Mesodermal cell (in vitro differentiated cells): Measurements from ENCODE around the gene EMCN. TPM values are rescaled to one million over a fixed set of nuclear protein-coding genes. Genes with fewer than 3 reads are reported as not detected.

Experiments
- H3K27ac ChIP-seq: 2 replicates; pipeline ENCODE4 v1.7.0; 2013; ENCODE audit warnings: mild to moderate bottlenecking, low read depth, low read length, moderate library complexity; ENCODE audit not compliant: severe bottlenecking
- H3K36me3 ChIP-seq: 2 replicates; pipeline ENCODE4 v1.7.1; 2013; ENCODE audit warnings: mild to moderate bottlenecking, low read length, moderate library complexity; ENCODE audit not compliant: control insufficient read depth, insufficient read depth
- H3K4me1 ChIP-seq: one replicate; pipeline ENCODE4 v1.7.1; 2013; ENCODE audit warnings: mild to moderate bottlenecking, low read length; ENCODE audit not compliant: insufficient read depth, control insufficient read depth, poor library complexity, severe bottlenecking
- H3K4me3 ChIP-seq: 2 replicates; pipeline ENCODE4 v1.7.0; 2013; ENCODE audit warnings: low read length, control low read depth, mild to moderate bottlenecking; ENCODE audit not compliant: insufficient read depth, poor library complexity, severe bottlenecking; ENCODE audit errors: extremely low read depth
- H3K9me3 ChIP-seq: 2 replicates; pipeline ENCODE4 v1.7.1; 2013; ENCODE audit warnings: mild to moderate bottlenecking, low read length, moderate library complexity; ENCODE audit not compliant: control insufficient read depth
- WGBS, 2 experiments: methylation state at CpG; one replicate each; pipeline ENCODE4 v1.1.5; 2013; ENCODE audit warnings: missing lambda C conversion rate in 2 of 2; ENCODE audit not compliant: insufficient coverage in 2 of 2; 5-methylcytosine and 5-hydroxymethylcytosine counted together
- polyA plus RNA-seq, 2 experiments: library from polyadenylated mRNA; stranded (reverse); fragments of 50-300 nt; gene quantifications; one replicate each; pipeline ENCODE4 v1.2.3, GENCODE V29; 2013

The EMCN gene, protein sequence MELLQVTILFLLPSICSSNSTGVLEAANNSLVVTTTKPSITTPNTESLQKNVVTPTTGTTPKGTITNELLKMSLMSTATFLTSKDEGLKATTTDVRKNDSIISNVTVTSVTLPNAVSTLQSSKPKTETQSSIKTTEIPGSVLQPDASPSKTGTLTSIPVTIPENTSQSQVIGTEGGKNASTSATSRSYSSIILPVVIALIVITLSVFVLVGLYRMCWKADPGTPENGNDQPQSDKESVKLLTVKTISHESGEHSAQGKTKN
- 9.4 TPM for polyA plus RNA-seq (2013, experiment 1 of 2)
- 8.5 TPM for polyA plus RNA-seq (2013, experiment 2 of 2)

DNA sequence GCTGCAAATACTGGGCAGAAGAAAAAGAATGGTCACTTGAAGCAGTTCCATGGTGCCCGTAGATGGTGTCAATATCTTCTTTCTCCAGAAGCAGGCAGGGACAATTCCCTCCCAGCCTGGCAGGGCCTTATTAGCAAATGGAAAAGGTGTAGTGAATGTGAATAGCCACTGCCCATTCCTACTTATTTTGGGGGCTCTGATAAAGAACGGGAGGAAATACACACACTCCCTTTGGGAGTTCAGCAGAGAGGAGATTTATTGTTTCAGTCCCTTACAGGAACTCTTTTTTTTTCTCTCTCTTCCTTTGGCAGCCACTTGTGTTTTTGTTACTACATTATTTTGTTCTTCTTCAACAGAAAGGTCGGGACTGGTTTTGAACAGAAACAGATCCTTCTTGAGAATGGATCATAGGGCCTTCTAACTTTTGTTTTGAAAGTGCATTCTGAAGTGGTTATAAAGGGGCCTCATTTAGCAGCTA, at the start of gene EMCN:
TSS of gene EMCN (minus strand) at position 159 of the 478 bp plus-strand sequence. CDS start at position 51, 108 bp downstream.
- no peaks in the 10 kb centered on the region for H3K36me3 ChIP-seq
- H3K4me1 ChIP-seq, result no peaks in the 10 kb centered on the region
- H3K4me3 ChIP-seq, result no peak within 1 kb of the TSS
- no peaks in the 10 kb centered on the region for H3K9me3 ChIP-seq
- 80 to 100% methylated on average over 1 to 2 of the region's 3 CpGs for WGBS, 2 experiments
- no peak within 1 kb of the TSS for H3K27ac ChIP-seq

DNA sequence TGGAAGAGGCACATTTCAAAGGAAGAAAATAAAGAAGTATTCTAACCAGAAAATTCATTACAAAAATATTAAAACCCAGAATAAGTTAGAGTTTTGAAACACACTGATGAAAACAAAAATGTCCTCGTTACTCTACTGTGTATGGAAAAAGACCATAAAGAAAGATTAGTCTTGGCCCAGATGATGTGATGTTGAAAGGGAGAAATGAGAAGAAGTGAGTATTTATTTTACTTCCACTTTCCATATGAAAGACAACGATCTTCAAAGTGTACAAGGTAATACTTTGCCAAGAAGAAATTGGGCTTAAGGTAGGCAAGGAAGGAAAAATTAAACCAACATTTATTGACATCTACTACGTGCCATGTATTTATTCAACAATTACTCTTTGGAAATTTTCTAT, 48.6 kb upstream of the EMCN start:
- no peaks in the 10 kb centered on the region for H3K36me3 ChIP-seq
- no CpG with 5 or more reads among the region's 3 CpGs for WGBS, 2 experiments
- H3K9me3 ChIP-seq, result no peaks in the 10 kb centered on the region
- no peak overlapping the region for H3K4me3 ChIP-seq
- no peaks in the 10 kb centered on the region for H3K4me1 ChIP-seq
- no peak overlapping the region for H3K27ac ChIP-seq

DNA sequence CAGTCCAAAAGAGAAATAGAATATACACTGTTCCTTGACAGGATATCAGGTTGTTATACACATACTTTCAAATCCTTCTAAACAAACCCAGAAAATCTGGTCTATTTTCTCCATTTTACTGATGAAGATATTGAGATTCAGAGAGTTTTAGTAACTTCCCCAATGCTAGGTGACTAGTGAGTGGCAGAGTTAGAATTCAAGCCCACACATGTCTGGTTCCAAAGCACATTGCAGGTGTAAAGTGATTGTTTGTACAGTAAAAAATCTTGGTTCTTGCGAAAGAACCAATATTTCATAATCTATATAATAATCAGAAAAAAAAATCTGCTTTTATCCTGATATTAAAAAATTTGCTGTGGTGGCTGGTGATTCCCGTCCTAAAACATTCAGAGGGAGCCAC, 39.5 kb upstream of the EMCN start:
- H3K4me1 ChIP-seq, result no peaks in the 10 kb centered on the region
- no peaks in the 10 kb centered on the region for H3K36me3 ChIP-seq
- no peak overlapping the region for H3K4me3 ChIP-seq
- no peak overlapping the region for H3K27ac ChIP-seq
- H3K9me3 ChIP-seq, result no peaks in the 10 kb centered on the region
- no CpG with 5 or more reads among the region's 2 CpGs for WGBS, 2 experiments

DNA sequence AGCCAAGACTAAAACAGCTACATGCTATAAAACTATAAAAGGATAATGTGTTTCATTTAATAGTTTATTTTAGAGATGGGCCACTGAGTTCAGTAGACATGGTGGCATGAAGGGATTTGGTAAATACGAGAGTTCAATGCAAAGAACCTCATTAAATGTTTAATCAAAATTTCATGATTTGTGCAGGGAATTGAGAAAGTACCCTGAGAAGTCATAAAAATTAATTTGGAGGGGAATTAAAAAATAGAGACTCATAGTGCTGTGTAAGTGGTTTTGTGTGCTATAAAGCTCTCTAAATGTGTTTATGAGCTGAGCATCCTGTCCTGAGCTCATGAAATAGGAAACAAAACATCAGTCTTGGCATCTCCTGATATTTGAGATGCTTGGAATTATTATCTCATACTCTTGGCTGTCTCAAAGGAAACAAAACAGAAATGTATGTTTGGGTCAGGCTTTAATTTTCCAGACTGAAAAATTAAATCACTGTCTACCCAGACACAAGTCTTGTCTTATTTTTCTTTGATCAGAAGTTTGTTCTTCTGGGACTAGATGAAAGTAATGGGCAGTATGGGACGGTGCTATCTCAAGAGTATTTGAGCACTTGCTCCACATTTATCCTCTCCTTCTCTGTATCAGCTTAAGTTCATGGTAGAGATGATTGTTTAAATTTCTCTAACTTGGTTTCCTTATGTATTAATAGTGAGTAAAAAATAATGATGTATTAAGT, 38.0 kb upstream of the EMCN start:
- no peak overlapping the region for H3K4me3 ChIP-seq
- H3K4me1 ChIP-seq, result no peaks in the 10 kb centered on the region
- H3K9me3 ChIP-seq, result no peaks in the 10 kb centered on the region
- no peaks in the 10 kb centered on the region for H3K36me3 ChIP-seq
- H3K27ac ChIP-seq, result no peak overlapping the region
- WGBS, 2 experiments, result 80% methylated on average over 1 of the region's 2 CpGs; no CpG with 5 or more reads in 1 of the 2 experiments

DNA sequence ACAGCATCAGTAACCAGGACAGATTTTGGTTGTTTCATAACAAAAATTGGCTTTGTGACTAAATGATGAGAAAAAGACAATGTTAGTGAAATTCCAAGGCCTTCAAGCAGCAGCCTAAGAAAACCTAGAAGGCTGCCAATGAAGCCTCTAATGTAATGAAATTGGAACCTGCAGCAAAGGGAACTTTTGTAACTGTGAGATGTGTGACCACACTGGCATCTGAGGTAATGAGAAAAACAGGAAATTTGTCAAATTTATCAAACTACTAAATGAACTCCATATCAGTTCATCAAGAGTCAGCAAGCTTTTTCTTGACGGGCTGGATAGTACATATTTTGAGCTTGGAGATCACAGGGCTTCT, 30.4 kb upstream of the EMCN start:
- no peaks in the 10 kb centered on the region for H3K4me1 ChIP-seq
- no peaks in the 10 kb centered on the region for H3K9me3 ChIP-seq
- no peaks in the 10 kb centered on the region for H3K36me3 ChIP-seq
- no CpG with 5 or more reads among the region's 1 CpG for WGBS, 2 experiments
- no peak overlapping the region for H3K27ac ChIP-seq
- H3K4me3 ChIP-seq, result no peak overlapping the region

DNA sequence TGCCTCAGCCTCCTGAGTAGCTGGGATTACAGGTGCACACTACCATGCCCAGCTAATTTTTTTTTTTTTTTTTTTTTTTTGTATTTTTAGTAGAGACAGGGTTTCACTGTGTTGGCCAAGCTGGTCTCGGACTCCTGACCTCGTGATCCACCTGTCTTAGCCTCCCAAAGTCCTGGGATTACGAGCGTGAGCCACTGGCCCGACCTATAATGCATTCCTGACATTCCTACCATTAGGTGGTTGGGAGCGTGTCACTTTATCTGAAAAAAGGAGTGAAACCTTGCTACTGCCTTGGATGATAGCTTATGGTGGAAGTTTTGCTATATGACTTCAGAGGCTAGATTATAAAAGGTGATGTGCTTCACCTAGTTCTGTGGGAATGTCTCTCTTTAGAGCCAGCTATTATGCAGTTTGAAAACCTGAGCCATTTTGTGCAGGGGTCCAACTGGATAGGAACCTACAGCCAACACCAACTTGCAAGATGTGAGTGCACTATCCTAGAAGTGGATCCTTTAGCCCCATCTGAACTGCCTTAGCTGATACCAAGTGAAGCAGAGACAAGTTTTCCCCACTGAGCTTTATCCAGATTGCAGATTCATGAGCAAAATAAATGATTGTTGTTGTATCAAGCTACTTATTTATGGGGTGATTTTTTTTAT, 29.8 kb upstream of the EMCN start:
- Histone ChIP-seq H3K36me3 (no peaks in the 10 kb centered on the region), H3K27ac (no peak overlapping the region), H3K9me3 (no peaks in the 10 kb centered on the region), H3K4me1 (no peaks in the 10 kb centered on the region), H3K4me3 (no peak overlapping the region)
- 52 to 80% methylated on average over 3 to 6 of the region's 6 CpGs for WGBS, 2 experiments

DNA sequence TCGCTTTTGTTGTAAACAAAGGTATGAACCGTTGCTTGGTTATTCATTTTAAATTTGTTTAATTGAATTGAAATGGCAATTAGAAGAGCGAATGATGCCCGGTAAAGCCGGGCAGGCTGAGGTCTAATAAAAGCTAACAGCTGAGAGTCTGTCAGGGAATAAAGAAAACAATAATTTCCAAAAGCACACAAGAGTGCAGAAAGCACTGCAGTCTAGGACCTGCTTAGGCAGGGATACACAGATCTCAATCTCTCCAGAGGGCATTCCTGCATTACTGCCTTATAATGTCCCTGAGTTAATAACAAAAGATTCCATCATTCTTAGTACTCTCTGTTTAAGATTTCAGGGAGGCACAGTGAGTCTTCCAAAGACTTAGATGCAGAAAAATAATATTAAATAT, 27.6 kb upstream of the EMCN start:
- 90% methylated on average over 5 of the region's 5 CpGs; no CpG with 5 or more reads in 1 of the 2 experiments for WGBS, 2 experiments
- no peak overlapping the region for H3K4me3 ChIP-seq

DNA sequence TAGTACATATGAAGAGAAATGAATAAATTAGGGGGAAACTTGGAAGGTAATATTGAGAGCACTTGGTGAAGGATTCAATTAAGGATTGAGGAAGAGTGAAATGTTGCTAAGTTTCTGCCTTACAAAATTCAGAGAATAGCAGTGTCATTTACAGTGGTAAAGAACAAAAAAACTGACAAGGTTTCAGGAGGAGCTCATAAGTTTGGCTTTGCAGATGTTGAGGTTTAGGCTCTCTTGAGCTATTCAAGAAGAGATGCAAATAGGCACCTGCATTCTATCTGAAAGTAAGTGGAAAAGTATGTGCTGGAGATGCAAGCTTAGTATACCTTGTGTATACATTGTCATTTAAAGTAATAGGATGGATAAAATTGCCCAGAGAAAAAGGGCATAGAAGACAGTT, 22.3 kb upstream of the EMCN start:
- H3K36me3 ChIP-seq, result no peaks in the 10 kb centered on the region
- no peaks in the 10 kb centered on the region for H3K9me3 ChIP-seq
- no peak overlapping the region for H3K27ac ChIP-seq
- H3K4me1 ChIP-seq, result peaks cover 5% of the 10 kb centered on the region
- H3K4me3 ChIP-seq, result no peak overlapping the region

More for the DNA sequence above, 27.6 kb upstream of the EMCN start:
- H3K27ac ChIP-seq, result no peak overlapping the region
- no peaks in the 10 kb centered on the region for H3K36me3 ChIP-seq
- no peaks in the 10 kb centered on the region for H3K9me3 ChIP-seq
- H3K4me1 ChIP-seq, result no peaks in the 10 kb centered on the region

DNA sequence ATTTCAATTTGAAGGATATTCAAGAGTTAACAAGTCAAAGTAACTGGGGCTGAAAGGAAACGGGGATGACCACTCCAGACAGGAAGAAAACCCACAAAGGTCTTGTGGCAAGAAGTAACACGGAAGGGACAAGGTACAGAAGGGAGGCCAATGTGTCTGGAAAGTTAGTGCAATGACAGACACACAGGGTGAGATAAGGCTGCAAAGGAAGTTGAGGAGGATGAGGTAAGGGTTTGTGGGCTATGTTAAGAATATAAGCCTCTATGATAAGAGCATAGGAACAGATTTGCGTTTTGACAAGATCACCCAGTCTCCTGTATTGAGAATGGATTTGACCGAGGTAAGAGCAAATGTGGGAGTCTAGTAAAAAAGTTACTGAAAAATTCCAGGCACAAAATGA, 21.9 kb upstream of the EMCN start:
- Histone ChIP-seq H3K4me1 (peaks cover 5% of the 10 kb centered on the region), H3K27ac (no peak overlapping the region), H3K36me3 (no peaks in the 10 kb centered on the region), H3K9me3 (no peaks in the 10 kb centered on the region), H3K4me3 (no peak overlapping the region)
- WGBS, 2 experiments, result 72 to 80% methylated on average over 2 to 4 of the region's 4 CpGs

DNA sequence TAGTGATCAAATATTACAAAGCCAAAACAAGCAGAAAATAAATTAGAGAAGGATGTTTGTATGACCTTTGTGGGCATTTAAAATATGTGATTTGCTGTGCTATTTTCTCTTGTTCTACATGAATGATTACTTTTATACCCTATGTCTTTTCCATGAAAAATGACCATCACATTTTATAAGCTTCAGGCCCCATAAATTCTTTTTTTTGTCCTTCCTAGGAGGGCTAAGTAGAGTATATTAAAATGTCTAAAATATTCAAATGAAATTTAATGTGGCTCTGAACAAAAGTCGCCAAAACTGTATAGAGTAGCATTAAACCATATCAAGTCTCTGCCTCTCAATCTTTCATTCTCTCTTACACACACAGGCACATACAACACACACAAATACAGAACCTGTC, 15.9 kb upstream of the EMCN start:
- Histone ChIP-seq H3K4me3 (no peak overlapping the region), H3K36me3 (no peaks in the 10 kb centered on the region), H3K9me3 (no peaks in the 10 kb centered on the region), H3K27ac (no peak overlapping the region), H3K4me1 (no peaks in the 10 kb centered on the region)
- no CpG with 5 or more reads among the region's 1 CpG for whole genome bisulfite sequencing, 2 experiments
